ENCODE measurements around the gene HYCC2.
A peak's percentile ranks its signal among the peaks of the same experiment; 100 is the strongest.

The HYCC2 gene

DNA sequence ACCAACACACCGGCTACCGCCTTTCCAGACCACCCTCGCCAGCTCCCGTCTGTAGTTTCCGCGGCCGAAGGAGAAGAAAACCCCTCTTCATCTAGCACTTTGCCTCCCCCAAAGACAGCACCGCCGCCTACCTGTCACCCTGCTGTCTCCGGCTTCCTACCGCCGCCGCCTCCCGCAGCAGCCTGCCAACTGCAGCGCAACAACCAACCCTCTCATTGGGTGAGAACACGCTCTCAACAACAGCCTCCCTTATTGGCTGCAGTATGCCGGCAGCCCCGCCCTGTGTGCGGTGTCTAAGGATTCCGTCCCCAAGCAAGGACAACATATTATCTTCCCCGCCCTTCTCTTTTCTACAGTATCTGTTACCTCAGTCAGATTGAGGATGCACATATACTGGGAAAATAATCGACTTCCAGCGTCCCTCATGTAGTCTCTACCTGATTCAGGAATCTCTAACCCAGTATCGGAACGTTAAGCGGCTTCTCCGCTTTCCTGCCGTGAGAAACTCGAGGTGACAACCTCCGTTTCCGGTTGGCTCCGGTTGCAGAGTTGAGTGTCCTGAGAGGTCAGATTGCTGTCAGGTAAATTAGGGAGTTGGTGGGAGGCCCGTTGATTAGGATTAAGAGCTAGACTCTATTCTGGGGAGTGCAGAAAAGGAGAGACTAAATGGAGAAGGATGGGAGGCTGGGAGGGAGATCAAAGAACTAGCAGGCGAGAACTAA lies at the start of gene HYCC2, which contains the start of gene NDUFB3:
Gene HYCC2, minus strand, starts transcription at position 193 of the 722 bp plus-strand sequence. CDS start 47,662 bp downstream, outside the sequence.
Gene NDUFB3, plus strand, starts transcription at position 523 of the 722 bp plus-strand sequence. CDS start 6,882 bp downstream, outside the sequence.
- peak; percentile 89 for DNase-seq

GRCh38 chr2:201118961-201119854 lies 47.7 kb upstream of the HYCC2 start:
- DNase-seq, result peak; percentile 39

DNA sequence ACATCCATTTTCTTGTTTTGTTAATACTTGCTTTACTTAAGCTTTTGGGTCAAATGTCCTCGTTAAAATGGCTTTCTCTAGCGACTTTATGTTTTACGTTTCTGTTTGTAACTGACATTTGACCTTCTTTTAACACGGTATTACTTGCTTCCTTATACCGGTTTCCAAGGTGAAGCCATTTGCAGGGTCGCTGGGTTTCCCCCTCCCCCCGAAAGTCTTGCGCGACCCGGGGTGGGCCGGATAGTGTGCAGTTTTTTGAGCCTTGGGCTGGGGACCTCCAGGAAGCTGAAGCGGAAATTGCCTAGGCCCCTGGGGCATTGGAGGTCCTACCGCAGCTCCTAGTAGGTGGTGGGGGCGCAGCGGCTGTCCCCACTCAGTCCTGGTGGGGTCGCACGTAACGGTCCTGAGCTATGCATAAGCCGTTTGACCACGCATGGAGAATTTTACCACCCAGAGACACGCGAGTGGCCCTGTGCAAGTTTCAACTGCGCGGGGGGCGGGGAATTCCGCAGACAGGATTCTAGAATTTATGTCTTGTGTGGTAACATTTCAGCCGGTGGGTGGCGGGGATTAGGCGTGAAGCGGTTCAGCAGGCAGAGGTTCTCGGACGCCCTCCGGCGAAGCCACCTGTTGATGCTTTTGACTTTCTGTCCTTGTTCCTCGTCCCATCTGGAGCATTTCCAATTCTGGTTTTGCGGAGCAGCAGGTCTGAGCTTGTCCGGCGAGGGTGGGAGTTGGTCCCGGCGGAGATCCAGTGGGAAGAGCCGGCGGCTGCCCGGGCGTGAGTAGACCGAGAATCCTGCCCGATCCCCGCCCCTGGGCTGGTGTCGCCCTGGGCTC lies 46.9 kb upstream of the HYCC2 start:
- peak; percentile 86 for DNase-seq

- DNase-seq, result peak; percentile 54
Measured at GRCh38 chr2:201117735-201118094, 46.2 kb upstream of the HYCC2 start.

DNA sequence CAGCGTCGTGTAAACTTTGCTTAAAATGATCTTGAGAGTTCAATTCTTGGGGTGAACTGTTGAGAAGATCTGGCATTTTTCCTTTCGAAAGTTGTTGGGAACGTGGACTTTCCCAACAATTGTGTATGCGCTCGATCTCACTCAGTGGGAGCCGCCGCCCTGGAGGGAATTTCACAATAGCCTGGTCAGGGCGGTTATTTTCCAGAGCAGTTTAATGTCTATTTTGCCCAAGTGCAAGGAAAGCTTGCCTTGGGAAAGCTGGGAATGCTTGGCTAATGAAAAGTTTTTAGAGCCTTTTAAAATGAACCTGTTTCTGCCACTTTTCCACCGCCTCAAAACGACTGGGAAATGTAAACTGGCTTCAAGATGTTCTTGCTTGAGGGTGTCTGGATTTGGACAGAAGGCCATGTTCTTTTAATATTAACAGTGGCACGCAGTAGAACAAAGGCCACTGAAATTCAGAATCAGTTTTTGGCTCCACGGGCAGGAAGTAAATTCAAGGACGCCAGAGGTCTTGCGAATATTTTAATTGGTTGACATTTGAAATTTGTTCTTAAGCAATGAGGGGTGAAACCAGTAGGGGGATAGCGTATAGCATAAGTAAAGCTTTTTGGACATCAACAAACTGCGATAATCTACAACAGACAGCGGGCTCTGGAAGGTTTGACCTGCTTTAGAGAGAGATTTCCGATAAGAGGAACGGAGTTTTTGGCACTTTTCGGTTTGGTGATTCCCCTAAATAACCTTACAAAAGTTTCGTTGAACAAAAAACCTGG lies 45.7 kb upstream of the HYCC2 start:
- no peak for DNase-seq

DNA sequence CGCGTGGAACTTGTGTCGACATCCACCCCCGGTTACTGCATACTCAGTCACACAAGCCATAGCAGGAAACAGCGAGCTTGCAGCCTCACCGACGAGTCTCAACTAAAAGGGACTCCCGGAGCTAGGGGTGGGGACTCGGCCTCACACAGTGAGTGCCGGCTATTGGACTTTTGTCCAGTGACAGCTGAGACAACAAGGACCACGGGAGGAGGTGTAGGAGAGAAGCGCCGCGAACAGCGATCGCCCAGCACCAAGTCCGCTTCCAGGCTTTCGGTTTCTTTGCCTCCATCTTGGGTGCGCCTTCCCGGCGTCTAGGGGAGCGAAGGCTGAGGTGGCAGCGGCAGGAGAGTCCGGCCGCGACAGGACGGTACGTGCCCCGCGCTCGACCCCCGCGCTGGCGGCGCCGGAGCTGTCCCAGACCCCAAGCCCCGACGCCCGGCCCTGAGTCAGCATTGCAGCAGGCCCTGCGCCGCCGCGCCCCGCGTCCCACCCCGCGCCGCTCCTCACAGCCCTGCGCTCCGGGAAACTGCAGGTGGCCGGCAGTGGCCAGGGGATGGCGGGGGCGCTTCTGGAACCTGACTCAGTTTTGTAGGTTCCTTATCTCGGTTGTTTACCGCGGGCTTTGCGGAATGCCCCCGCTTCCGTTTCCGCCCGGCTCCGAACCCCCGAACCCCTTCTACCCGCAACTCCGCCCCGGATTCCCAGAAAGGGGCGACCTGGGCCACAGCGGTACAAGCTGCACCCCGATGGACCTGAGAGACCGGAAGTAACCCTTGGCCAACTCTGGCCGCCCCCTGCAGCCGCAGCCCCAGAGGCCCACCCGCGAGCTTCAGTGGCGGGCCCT lies 44.9 kb upstream of the HYCC2 start, which contains the start of gene CFLAR:
Gene CFLAR, plus strand, starts transcription at position 50 of the 844 bp plus-strand sequence. CDS start 13,702 bp downstream, outside the sequence.
- DNase-seq, result peak; percentile 78

DNA sequence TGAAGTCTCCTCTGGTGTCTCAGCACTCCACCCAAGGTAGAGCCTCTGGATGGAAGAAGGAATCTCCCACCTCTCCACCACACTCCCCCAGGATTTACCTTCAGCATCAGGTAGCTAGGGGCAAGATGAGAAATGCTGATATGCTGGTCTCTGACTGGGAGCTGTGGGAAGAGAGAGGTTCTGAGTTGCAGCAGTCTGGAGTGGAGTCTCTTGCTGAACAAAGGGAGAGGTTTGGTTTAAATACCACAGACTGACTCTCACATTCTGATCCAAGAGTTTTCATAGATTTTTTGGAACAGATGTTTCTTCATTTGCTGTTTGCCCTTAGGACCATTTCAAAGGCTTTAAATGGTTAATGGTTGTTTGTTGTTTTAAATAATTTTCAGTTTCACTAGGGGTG lies 43.4 kb upstream of the HYCC2 start:
- no peak for DNase-seq

GRCh38 chr2:201114350-201114749 lies 42.9 kb upstream of the HYCC2 start:
- no peak for DNase-seq

DNA sequence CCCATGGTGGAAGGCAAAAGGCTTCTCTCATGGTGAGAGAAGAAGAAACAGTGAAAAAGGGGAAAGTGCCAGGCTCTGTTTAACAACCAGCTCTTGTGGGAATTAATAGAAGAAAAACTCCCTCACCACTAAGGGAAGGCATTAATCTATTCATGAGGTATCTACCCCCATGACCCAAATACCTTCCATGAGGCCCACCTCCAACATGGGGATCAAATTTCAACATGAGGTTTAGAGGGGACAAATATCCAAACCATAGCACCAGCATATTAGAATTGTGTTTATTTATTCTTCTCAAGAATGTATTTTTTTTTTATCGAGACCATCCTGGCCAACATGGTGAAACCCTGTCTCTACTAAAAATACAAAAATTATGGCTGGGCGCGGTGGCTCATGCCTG lies 39.6 kb upstream of the HYCC2 start:
- no peak for DNase-seq

GRCh38 chr2:201110615-201111014 lies 39.1 kb upstream of the HYCC2 start:
- no peak for DNase-seq

- DNase-seq, result no peak
Measured at GRCh38 chr2:201109186-201109585, 37.7 kb upstream of the HYCC2 start.

- no peak for DNase-seq
Measured at GRCh38 chr2:201108341-201108740, 36.9 kb upstream of the HYCC2 start.

DNA sequence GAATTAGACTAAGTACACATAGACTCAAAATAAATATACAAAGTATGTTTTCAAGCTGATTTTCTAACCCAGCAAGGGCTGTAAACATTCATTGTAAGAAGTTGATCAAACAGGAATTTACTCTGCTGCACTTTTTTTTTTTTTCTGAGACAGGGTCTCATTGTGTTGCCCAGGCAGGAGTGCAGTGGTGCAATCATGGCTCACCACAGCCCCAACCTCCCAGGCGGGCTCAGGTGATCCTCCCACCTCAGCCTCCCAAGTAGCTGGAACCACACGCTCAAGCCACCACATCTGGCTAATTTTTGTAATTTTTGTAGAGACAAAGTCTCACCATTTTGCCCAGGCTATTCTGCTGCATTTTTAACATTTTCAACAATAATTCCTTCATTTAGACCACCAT lies 36.2 kb upstream of the HYCC2 start:
- DNase-seq, result no peak

DNA sequence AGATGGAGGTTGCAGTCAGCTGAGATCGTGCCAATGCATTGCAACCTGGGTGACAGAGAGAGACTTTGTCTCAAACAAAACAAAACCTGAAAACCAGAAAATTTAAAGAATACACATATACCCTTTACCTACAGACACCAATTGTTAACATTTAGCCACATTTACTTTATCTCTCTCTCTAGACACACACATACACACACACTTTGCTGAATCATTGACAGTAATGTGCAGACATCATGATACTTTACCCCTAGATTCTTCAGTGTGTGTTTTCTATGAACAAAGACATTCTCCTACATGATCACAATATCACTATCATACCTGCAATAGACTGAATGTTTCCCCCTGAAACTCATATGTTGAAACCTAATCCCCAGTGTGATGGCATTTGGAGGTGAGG lies 34.3 kb upstream of the HYCC2 start:
- DNase-seq, result no peak

DNA sequence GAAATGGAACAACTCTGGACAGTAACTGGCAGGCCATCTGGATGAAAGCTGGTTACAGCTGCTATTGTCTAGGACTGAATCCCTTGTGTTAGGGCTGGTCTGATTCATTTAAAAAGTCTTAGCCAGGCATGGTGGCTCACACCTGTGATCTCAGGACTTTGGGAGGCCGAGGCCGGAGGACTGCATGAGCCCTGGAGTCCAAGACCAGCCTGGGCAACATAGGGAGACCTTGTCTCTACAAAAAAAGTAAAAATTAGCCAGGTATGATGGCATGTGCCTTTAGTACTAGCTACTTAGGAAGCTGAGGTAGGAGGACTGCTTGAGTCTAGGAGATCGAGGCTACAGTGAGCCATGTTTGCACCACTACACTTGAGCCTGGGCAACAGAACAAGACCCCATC lies 29.0 kb upstream of the HYCC2 start:
- no peak for DNase-seq

DNA sequence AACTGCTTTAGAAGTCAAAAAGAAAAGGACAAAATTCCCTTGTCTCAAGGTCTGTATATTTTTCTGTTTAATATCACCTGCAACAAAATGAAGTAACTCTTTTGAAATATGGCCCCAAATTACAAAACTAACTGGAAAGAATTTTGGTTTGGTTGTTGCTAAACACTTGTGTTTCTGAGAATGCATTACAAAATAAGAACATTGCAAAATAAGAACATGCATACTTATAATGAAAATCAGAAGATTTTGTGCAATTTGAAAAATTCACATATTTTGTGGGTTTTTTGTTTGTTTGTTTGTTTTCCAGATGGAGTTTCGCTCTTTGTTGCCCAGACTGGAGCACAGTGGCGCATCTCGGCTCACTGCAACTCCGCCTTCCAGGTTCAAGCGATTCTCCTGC lies 22.1 kb upstream of the HYCC2 start:
- DNase-seq, result no peak

- no peak for DNase-seq
Measured at GRCh38 chr2:201090574-201090973, 19.1 kb upstream of the HYCC2 start.

- no peak for DNase-seq
Measured at GRCh38 chr2:201084863-201085262, 13.4 kb upstream of the HYCC2 start.

GRCh38 chr2:201074996-201075395 lies 3.5 kb upstream of the HYCC2 start:
- no peak for DNase-seq

GRCh38 chr2:201073071-201073470 lies 1.6 kb upstream of the HYCC2 start:
- DNase-seq, result no peak

GRCh38 chr2:201072201-201072530 lies 695 bp upstream of the HYCC2 start:
- DNase-seq, result no peak
